ENCODE measurements around the gene OR52H1.
"Not testable (repeated sequence)": the region's sequence is repeated elsewhere in the genome, so short reads cannot be mapped to it uniquely, and the experiment has no call there.

Gene OR52H1

DNA sequence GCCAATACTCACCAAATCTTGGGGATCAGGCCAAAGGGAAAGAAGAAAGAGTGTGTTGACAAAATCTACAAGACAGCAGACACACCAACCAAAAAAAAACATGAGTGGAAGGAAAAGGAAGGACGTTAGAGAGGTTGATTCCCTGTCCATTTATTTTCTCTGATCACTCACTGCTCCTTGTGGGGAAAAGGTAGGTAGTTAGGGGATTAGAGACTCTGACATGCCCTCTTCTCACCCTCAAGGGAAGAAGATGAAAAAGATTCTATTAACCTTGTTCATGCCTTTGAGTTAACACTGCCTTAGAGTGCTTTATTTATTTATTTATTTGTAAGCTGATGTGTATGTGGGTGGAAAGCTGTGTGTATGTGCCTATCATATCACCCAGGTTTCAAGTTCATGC, at the start of gene OR52H1:
Gene OR52H1, minus strand, starts transcription at position 101 of the 400 bp plus-strand sequence. CDS start 3,035 bp downstream, outside the sequence.
- no peak for DNase-seq

DNA sequence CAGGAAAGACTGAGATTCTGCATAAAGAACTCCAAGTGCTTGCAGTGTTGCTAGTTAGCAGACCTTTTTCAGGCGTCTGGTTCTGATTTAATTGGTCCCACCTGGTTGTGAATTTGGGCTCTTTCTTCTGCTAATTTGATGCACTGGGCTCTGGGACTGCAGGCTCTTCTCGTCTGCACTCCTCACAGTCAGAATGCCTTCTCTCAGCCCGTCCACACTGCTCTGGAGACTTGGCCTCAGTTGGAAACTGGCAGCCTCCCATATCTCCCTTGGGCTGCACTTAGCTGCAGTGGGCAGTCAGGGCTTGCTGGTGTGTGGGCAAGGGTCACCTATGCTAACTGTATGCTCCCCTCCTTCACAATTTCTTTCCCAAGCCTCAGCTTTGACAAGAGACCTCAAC, 49.6 kb upstream of the OR52H1 start:
- DNase-seq: no peak

DNA sequence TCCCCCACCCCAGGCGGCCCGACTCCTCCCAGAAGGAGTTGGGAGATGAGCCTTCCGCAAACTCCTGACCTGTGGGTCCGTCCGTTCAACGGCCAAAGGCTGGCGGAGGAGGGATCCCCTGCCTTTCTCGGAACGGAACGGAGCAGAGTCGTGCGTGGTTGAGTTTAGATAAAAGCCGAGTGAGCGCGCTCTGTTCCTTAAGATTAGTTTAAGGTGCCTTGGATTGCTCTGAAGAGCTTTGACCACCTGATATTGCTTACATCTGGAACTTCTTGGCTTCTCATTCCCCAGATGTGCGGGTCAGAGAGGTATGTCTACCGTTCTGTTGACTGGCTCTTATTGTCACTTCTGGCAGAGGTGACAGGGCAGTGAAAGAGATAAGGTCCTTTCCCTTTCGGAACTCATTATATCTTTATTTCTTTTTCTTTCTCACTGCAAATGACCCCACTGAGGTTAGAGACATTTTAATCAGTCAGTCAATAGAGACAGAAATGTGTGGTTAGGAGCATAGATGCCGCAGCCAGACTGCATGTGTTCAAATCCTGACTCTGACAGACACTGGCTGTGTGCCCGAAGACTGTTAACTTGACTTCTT, 48.4 kb upstream of the OR52H1 start, which contains the start of gene TRIM6:
Gene TRIM6, plus strand, starts transcription at position 31 of the 595 bp plus-strand sequence. Its CDS starts 261 bp downstream, at position 292.
- DNase-seq: peak; percentile 8 to 11

DNA sequence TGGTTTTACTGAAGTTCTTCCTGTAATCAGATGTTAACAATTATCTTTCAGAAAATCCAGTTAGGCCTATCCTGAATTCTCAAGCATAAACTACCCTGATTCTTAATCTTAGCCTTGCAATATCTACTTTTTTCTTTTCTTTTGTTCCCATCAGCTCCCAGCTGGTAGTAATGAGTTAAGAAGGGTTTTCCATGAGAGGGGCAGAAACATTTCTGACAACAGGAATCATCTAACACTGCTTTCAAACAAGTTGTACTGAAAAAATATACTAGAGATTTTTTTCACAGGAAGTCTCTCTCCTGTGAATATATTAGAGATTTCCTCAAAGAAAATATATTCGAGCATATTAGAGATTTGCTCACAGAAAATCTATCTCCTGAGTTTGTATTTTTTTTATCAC, 44.8 kb upstream of the OR52H1 start:
- DNase-seq: no peak

DNA sequence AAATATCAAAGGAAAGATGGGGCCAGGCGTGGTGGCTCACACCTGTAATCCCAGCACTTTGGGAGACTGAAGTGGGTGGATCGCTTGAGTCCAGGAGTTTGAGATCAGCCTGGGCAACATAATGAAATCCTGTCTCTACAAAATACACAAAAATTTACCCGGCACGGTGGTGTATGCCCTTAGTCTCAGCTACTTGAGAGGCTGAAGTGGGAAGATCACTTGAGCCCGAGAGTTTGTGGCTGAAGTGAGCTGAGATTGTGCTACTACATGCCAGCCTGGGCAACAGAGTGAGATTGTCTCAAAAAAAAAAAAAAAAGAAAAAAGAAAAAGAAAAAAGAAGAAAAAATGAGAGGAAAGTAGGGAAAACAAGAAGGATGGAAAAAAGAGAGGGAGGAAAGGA, 44.3 kb upstream of the OR52H1 start:
- DNase-seq: no peak

DNA sequence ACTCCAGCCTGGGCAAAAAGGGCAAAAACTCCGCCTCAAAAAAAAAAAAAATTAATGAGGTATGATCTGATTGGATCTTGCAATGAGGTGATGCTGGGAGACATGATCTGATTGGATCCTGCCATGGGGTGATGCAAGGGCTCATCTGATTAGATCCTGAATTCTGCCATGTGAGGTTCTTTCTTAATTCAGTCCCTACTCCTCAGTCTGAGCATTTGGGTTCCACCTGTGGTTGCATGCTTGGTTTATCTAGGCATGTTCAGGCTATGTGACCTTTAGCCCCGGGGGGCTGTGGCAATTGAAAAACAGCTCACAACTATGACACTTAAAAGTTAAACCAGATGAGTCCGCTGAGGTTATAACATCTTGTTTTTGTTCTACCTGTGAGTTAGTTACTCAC, 43.3 kb upstream of the OR52H1 start:
- no peak for DNase-seq

DNA sequence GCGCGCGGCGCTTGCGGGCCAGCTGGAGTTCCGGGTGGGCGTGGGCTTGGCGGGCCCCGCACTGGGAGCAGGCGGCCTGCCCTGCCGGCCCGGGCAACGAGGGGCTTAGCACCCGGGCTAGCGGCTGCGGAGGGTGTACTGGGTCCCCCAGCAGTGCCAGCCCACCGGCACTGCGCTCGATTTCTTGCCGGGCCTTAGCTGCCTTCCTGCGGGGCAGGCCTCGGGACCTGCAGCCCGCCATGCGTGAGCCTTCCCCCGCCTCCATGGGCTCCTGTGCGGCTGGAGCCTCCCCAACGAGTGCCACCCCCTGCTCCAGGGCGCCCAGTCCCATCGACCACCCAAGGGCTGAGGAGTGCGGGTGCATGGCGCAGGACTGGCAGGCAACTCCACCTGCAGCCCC, 41.6 kb upstream of the OR52H1 start:
- DNase-seq: not testable (repeated sequence)

DNA sequence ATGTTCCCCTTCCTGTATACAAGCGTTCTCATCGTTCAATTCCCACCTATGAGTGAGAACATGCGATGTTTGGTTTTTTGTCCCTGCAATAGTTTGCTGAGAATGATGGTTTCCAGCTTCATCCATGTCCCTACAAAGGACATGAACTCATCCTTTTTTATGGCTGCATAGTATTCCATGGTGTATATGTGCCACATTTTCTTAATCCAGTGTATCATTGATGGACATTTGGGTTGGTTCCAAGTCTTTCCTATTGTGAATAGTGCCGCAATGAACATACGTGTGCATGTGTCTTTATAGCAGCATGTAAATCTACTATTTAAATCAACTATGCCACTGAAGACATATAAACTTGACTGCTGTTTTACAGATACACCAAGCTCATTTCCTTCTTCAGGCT, 36.1 kb upstream of the OR52H1 start:
- DNase-seq: not testable (repeated sequence)

DNA sequence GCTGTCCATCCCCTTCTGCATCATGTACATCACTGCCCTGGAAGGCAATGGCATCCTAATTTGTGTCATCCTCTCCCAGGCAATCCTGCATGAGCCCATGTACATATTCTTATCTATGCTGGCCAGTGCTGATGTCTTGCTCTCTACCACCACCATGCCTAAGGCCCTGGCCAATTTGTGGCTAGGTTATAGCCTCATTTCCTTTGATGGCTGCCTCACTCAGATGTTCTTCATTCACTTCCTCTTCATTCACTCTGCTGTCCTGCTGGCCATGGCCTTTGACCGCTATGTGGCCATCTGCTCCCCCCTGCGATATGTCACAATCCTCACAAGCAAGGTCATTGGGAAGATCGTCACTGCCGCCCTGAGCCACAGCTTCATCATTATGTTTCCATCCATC, 32.7 kb upstream of the OR52H1 start:
- DNase-seq: no peak

DNA sequence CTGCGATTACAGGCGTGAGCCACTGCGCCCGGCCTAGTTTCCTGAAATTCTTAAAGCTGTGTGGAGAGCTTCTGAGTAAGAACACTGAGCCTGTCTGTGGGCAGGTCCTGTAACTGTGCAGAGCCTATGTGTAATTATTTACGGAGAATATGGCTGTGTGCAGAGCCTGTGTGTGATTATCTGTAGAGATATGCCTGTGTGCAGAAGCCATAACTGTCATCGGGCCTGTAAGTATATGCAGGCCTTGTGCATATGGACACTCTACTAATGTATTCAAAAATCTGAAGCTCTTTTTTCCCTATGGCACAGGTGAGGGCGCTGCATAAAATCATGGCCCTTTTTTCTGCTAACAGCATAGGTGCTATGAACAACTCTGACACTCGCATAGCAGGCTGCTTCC, 32.2 kb upstream of the OR52H1 start, which contains the start of gene OR52B6:
Gene OR52B6, plus strand, starts transcription at position 301 of the 400 bp plus-strand sequence. Its CDS starts 0 bp downstream, at position 301.
- no peak for DNase-seq

DNA sequence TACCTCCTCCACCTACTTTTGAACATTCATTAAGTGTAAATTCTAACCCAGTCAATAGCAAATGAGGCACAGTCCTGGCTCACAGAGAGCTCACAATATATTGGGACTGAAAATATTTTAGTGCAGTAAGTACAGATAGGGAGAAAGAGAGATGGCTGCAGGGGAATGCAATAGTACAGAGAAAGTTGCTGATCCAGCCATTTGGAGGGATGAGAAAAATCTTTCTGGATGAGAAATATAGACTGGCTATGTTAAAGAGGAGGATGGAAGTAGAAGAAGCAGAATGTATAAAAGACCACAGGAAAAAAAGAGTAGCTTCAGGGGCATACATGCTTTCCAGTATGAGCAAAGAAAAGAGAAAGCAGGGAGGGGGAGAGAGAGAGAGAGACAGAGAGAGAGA, 28.8 kb upstream of the OR52H1 start:
- DNase-seq: no peak

DNA sequence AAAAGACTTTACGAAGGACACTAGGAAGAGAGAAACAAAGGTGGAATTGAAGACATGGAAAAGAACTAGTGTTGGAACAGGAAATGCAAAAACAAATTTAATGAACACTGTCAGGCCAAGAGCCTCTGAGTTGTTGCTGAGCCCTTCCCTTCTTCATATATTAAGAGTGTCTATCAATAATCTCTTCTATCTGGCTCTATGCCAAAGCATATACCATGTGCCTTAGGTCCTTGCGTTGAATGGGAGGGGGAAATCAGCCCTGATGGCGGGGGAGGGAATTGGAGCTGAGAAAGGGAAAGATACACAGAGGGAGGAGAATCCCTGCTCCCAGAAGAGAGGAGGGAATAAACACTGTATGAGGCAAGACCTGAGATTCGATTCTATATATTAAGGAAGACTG, 26.8 kb upstream of the OR52H1 start:
- DNase-seq: no peak

DNA sequence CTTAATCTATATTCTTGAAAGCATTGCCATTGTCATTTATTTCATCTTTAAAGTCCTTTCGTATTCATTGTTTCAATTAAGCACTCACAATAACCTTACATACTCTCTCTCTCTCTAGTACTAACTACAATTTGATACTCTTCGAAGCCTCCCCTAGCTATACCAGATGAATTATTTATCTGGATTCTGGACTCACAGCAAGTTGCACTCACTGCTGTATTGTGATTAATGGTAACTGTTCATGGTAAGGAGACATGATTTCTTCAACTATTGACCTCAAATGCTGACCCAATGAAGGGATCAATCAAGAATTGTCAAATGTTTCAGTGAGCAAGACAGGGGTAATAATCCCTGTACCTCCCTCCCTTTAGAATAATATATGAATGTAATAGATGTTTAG, 26.3 kb upstream of the OR52H1 start:
- no peak for DNase-seq

DNA sequence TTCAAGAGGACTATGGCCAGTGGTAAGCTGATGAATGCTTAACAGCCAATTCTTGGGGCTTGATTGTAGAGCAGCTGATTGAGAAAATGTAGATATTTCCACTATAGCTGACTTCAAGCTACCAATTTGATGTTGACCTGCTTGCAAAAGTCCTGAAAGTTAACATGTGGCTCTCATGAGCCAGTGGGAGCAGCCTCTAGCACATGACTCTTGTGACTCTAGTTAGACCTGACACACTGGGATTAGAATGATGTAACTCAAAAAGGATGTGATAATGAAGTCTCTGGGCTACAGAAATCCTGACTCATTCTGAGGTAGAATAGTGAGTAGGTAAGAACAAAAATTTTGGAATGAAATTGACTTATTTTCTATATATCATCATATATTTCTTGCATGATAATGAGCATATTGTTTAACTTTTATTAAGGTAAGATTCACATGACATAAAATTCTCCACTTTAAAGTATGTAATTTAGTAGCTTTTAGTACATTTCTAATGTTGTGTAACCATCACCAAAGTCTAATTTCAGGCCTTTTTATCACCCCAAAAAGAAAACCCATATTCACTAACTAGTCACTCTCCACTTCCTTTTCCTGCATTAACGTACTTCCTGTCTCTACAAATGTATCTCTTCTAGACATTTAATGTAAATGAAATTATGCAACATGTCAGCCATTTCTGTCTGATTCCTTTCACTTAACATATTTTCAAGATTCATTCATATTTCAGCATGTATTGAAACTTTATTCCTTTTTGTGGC, 16.1 kb upstream of the OR52H1 start:
- no peak for DNase-seq

DNA sequence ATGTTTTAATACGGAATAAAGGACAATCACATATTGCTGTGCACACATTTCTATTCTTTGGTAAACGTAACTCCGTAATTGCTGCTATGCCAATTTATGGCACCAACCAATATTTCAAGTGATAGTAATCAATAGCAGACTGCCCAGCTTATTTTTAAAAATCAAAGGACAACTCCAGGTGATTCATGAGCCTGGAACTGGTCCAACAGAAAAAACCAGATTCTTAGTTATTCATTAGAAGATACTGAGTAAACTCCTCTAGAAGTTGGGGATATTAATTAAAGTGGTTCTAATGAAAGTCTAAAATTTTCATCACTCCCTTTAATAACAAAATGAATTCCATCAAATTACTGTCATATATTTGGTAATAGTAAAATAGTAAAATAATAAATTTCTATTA, 9.4 kb upstream of the OR52H1 start:
- no peak for DNase-seq

DNA sequence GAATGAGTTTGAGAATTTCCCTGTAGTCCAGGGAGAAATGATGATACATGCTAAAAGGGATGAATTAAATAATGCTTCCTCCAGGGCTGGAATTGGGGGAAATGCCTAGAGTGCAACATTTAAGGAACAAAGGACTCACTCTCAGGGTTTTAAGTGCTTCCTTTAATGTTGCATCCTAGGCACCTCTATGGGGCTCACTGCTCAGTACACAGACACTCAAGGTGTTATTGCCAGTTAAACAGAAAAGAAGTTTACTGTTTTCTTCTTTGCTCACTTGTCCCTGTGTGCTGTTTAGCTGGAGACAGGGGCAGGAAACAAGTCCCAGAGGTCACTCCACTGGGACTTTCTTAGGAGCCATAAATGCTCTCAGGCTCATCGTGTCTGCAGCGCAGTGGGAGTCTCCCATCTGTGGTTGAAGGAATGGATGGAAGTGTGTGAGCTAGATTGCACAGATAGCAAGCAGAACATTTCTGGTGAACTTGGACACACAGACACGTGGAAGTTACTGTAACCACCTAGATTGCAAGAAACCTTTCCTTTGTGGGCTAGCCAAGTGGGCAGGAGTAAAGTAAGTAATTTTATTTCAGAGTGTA, 8.4 kb upstream of the OR52H1 start:
- DNase-seq: no peak

DNA sequence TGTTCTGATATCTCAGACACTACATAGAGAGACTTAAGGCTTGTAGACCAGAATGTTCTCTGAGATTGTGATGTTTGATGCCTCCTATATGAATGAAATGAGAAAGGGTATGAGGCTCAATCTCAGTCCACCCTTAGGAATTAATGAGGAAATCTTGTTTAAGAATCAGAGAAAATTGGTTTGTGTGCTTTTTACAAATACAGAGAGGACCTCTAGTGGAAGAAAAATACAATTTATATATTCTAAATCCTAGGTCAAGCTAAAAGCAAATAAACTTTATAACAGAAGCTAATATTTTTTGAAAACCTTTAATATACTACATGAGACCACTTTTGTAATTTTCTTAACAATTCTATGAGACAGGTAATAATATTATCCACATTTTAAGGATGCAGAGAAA, 5.0 kb upstream of the OR52H1 start:
- no peak for DNase-seq

DNA sequence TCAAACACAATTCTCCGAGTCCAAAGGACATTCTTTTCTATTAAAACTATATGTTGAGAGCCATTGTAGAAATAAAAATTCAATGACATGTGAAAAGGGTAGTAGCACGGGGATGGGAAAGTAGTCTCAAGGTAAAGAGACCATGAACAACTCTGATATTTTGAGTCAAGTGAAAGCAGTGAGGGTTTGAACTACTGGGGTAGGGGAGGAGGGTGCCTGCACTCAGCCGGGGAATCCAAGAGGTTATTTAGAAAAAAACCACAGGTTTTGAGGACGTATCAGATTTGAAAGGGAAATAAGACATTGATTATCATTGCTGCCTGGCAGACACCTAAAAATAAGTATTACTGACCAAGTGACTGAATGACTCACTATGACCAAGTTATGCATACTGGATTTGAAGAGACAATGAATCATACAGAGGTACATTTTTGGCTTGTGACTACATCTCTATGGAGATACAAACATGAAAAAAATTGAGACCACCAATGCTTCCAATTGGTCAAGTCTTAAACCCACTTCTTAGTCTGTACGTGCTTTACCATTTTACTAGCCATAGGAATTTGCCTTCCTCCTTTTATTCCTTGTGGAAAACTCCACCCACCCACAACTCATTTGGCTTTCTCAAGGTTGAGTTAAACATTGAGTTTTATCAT, 2.2 kb upstream of the OR52H1 start:
- no peak for DNase-seq

DNA sequence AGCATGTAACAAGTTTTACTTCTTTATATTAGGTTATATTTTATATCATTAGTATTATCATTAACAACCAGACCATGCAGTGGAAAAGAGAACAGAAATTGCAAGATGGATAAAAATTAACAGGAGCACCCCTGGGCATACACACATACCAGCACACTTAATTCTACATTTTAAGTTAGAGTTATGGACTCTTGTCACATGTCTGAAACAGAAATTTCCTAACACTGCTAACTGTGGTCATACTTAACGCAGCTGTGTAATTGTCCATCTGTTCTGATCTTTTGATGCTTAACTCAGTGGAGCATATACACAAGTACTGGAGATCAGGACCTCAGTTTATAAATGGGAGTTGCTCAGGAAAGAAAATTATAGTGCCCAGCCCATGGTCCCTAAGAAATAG, 358 bp downstream of the OR52H1 start:
- no peak for DNase-seq

DNA sequence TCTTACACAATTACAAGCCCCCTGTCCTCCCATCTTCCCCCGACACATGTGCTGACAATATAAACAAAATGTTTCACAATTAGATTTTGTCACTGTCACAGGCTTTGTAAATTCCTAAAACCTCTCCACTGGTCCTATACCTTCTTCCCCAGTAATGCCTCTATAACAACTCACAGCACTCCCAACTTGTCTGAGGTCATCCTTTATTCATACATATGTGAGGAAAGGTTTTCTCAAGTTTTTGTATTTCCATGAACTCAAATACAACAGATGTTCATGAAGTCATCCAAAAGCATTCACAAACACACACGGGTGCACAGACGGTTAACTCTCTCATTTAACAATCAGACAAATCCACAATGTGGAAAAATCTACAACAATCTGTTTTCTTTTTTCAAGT, 1.9 kb downstream of the OR52H1 start:
- no peak for DNase-seq

DNA sequence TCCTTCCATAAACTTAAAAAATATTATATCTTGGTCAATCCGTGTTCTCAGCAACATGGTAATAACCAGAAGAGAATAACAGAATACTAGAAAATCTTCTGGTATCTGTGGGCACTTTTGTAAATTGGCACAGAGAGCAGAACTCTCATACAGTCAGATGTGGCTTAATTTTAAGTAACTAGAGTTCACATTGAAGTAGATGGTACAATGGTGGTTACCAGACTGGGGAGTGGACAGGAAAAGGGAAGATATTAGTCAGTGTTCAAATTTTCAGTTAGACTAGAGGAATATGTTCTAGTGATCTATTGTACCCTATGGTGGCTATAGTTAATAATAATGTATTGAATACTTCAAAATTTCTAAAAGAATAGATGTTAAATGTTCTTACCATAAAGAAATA, 6.9 kb downstream of the OR52H1 start:
- DNase-seq: no peak

DNA sequence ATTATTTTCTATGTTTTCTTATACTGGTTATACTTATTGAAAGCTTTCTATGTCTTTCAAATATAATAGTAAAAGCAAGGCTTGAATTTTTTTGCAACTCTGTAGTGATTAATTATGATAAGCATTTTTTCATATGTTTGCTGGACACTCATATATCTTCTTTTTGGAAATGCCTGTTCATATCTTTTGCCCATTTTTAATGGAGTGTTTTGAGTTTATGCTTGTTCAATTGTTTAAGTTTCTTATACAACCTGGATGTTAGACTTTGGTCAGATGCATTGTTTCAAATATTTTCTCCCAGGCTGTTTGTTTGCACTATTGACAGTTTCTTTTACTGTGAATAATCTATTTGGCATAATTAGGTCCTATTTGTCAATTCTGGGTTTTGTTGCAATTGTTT, 11.9 kb downstream of the OR52H1 start:
- DNase-seq: no peak

DNA sequence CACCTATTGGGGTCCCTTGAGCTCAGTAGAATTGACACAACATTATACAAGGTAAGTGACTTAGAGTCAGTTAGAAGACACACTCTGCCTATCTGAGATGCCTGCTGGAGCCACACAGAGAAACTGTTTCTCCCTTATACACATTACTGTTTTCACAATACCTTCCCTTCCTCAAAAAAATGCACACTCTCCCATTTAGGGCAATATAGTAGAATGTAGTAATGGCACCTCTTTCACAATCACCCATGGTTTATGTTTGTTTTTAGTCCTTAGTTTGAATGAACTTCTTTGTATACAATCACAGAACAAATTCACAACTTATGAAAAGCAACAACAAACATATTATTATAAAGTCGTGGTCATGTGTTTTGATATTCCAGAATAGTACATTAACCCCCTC, 14.3 kb downstream of the OR52H1 start:
- DNase-seq: no peak

Measured in activated CD4-positive, alpha-beta T cell treated with anti-CD3 and anti-CD28 coated beads, Interleukin-2, amount 50 U/mL, for 48 hours (primary cell).